Caco-2 (cell line): Measurements from ENCODE around the gene ABCC1. TPM values are rescaled to one million over a fixed set of nuclear protein-coding genes. Genes with fewer than 3 reads are reported as not detected.
"Not testable (repeated sequence)": the region's sequence is repeated elsewhere in the genome, so short reads cannot be mapped to it uniquely, and the experiment has no call there.

Experiments used
- BruUV-seq: library from RNA; stranded (reverse); fragments of 400-500 nt; replicated peaks from 2 replicates; lab custom pipeline; 2021; lab: Mats Ljungman, UMichigan
- CTCF ChIA-PET: fragments of 300-600 bp; sonication (Branson Sonifier 250); formaldehyde crosslinking; loops from one replicate; lab custom pipeline; 2022; ENCODE audit warnings: antibody characterized with exemption; lab: Charles Lee
- POLR2A ChIA-PET: fragments of 300-600 bp; sonication (Branson Sonifier 250); formaldehyde crosslinking; loops from one replicate; lab custom pipeline; 2022; ENCODE audit warnings: antibody characterized with exemption; lab: Charles Lee
- DNase-seq, 2 experiments: peaks; one replicate each; pipeline versions ENCODE4 v3.0.0 to v3.0.0-alpha.2; 2020 to 2022
- H3K27me3 ChIP-seq: replicated peaks from 2 replicates; pipeline ENCODE4 v1.6.0; 2011; ENCODE audit warnings: low read length; ENCODE audit not compliant: control insufficient read depth, insufficient read depth
- H3K36me3 ChIP-seq: 2 replicates; pipeline ENCODE4 v1.5.1; 2011; ENCODE audit warnings: low read length; ENCODE audit not compliant: control insufficient read depth, insufficient read depth
- H3K4me1 ChIP-seq: fragments of 250-450 bp; sonication (Bioruptor Pico); 2 replicates; pipeline ENCODE4 v1.5.1; 2020; ENCODE audit warnings: mild to moderate bottlenecking
- H3K4me3 ChIP-seq: 2 replicates; pipeline ENCODE4 v1.5.1; 2011; ENCODE audit warnings: low read depth, mild to moderate bottlenecking, control low read depth, low read length
- H3K9me3 ChIP-seq: fragments of 250-450 bp; sonication (Bioruptor Pico); 2 replicates; pipeline ENCODE4 v1.5.1; 2020; ENCODE audit warnings: mild to moderate bottlenecking, moderate library complexity
- H3K27ac Mint-ChIP-seq: one replicate; pipeline ENCODE4 v1.8.0; 2022; ENCODE audit warnings: mixed read lengths; ENCODE audit not compliant: unreplicated experiment
- H3K27me3 Mint-ChIP-seq: one replicate; pipeline ENCODE4 v1.8.0; 2022; ENCODE audit warnings: mixed read lengths; ENCODE audit not compliant: insufficient read depth, unreplicated experiment
- H3K36me3 Mint-ChIP-seq: one replicate; pipeline ENCODE4 v1.8.0; 2022; ENCODE audit warnings: mild to moderate bottlenecking, mixed read lengths; ENCODE audit not compliant: insufficient read depth, unreplicated experiment
- H3K4me1 Mint-ChIP-seq: one replicate; pipeline ENCODE4 v1.8.0; 2022; ENCODE audit warnings: low read depth, mixed read lengths; ENCODE audit not compliant: unreplicated experiment
- H3K4me3 Mint-ChIP-seq: one replicate; pipeline ENCODE4 v1.8.0; 2022; ENCODE audit warnings: mild to moderate bottlenecking, moderate library complexity, mixed read lengths; ENCODE audit not compliant: unreplicated experiment
- H3K9me3 Mint-ChIP-seq: one replicate; pipeline ENCODE4 v1.8.0; 2022; ENCODE audit warnings: mixed read lengths; ENCODE audit not compliant: unreplicated experiment
- CTCF ChIP-seq, 2 experiments: fragments of 200-600 bp in 1 of 2; IDR thresholded peaks; 1 replicate in 1 of 2; 2 replicates in 1 of 2; pipeline versions ENCODE4 v1.5.1 to v1.8.0; 2011 to 2022; ENCODE audit warnings: antibody characterized with exemption in 1 of 2, control low read depth in 1 of 2, inconsistent platforms in 1 of 2, low read depth in 1 of 2, low read length in 1 of 2, mild to moderate bottlenecking in 1 of 2, moderate library complexity in 1 of 2; ENCODE audit not compliant: insufficient read depth in 1 of 2, severe bottlenecking in 1 of 2, unreplicated experiment in 1 of 2
- intact Hi-C: fragments of 100-400 bp; cut with micrococcal nuclease; formaldehyde crosslinking; loops from one replicate; pipeline ENCODE4 v1.10.0; 2022; ENCODE audit not compliant: unreplicated experiment
- total RNA-seq: library from RNA; stranded (reverse); gene quantifications from 2 replicates; pipeline ENCODE4 v1.2.3, GENCODE V29; 2022

The ABCC1 gene
- total RNA-seq, 1 experiment from 2014 or later = 22.3 TPM

GRCh38 chr16:16175296-16175695 is 225.9 kb downstream of the ABCC1 start:
- intact Hi-C loops = no loop called here
- POLR2A ChIA-PET = no interaction called here

GRCh38 chr16:16176328-16176727 is 226.9 kb downstream of the ABCC1 start:
- Histone ChIP-seq H3K9me3 (no peaks in the 10 kb centered on the region), H3K4me3 (no peak overlapping the region), H3K36me3 (peaks cover 10% of the 10 kb centered on the region), H3K4me1 (no peaks in the 10 kb centered on the region), H3K27me3 (no peaks in the 10 kb centered on the region)
- Mint-ChIP-seq H3K36me3 (peaks cover 36% of the 10 kb centered on the region), H3K27me3 (no peaks in the 10 kb centered on the region), H3K9me3 (peaks cover 19% of the 10 kb centered on the region), H3K27ac (no peak overlapping the region), H3K4me1 (no peaks in the 10 kb centered on the region), H3K4me3 (no peak overlapping the region)
- DNase-seq = no peak
- intact Hi-C loops = no loop called here
- CTCF ChIA-PET = no interaction called here
- BruUV-seq = no TSS peak
- POLR2A ChIA-PET = no interaction called here
- no peak for TF ChIP-seq CTCF (IDR thresholded peaks at IDR 0.05; ENCODE audit: insufficient read depth in 1 of 2, low read depth in 1 of 2, low read length in 1 of 2, severe bottlenecking in 1 of 2, unreplicated experiment in 1 of 2)

More at GRCh38 chr16:16175296-16175695, 225.9 kb downstream of the ABCC1 start:
- Histone ChIP-seq H3K9me3 (no peaks in the 10 kb centered on the region), H3K27me3 (no peaks in the 10 kb centered on the region), H3K36me3 (peaks cover 10% of the 10 kb centered on the region), H3K4me3 (no peak overlapping the region), H3K4me1 (no peaks in the 10 kb centered on the region)
- Mint-ChIP-seq H3K36me3 (peaks cover 41% of the 10 kb centered on the region), H3K27ac (no peak overlapping the region), H3K4me3 (no peak overlapping the region), H3K9me3 (peaks cover 19% of the 10 kb centered on the region), H3K4me1 (no peaks in the 10 kb centered on the region), H3K27me3 (no peaks in the 10 kb centered on the region)
- CTCF ChIA-PET = no interaction called here
- BruUV-seq = no TSS peak
- no peak for DNase-seq
- TF ChIP-seq CTCF (IDR thresholded peaks at IDR 0.05; ENCODE audit: insufficient read depth in 1 of 2, low read depth in 1 of 2, low read length in 1 of 2, severe bottlenecking in 1 of 2, unreplicated experiment in 1 of 2) = no peak

GRCh38 chr16:16178455-16179162 is 229.2 kb downstream of the ABCC1 start:
- no peaks in the 10 kb centered on the region for H3K27me3 Mint-ChIP-seq
- Histone ChIP-seq H3K36me3 (peaks cover 8% of the 10 kb centered on the region), H3K4me3 (no peak overlapping the region), H3K9me3 (no peaks in the 10 kb centered on the region), H3K27me3 (no peaks in the 10 kb centered on the region), H3K4me1 (no peaks in the 10 kb centered on the region)
- peaks cover 19% of the 10 kb centered on the region for H3K9me3 Mint-ChIP-seq
- CTCF ChIA-PET = no interaction called here
- BruUV-seq = no TSS peak
- no peak overlapping the region for H3K4me3 Mint-ChIP-seq
- no peaks in the 10 kb centered on the region for H3K4me1 Mint-ChIP-seq
- intact Hi-C loops = no loop called here
- peaks cover 33% of the 10 kb centered on the region for H3K36me3 Mint-ChIP-seq
- POLR2A ChIA-PET = no interaction called here
- TF ChIP-seq CTCF (IDR thresholded peaks at IDR 0.05; ENCODE audit: insufficient read depth in 1 of 2, low read depth in 1 of 2, low read length in 1 of 2, severe bottlenecking in 1 of 2, unreplicated experiment in 1 of 2) = no peak
- no peak for DNase-seq
- no peak overlapping the region for H3K27ac Mint-ChIP-seq

GRCh38 chr16:16181748-16182147 is 232.3 kb downstream of the ABCC1 start:
- H3K9me3 Mint-ChIP-seq = peaks cover 19% of the 10 kb centered on the region
- BruUV-seq, H3K27me3 ChIP-seq, H3K9me3 ChIP-seq, H3K27ac Mint-ChIP-seq, H3K4me1 Mint-ChIP-seq, intact Hi-C loops, H3K4me3 ChIP-seq, H3K4me3 Mint-ChIP-seq, H3K4me1 ChIP-seq, H3K36me3 ChIP-seq, DNase-seq, CTCF ChIA-PET, H3K27me3 Mint-ChIP-seq: not testable (repeated sequence)
- POLR2A ChIA-PET = interaction anchor here (0.5 kb wide), 1 partner anchor 756 kb away, joined by 3 read pairs; no protein-coding TSS in a partner anchor
- H3K36me3 Mint-ChIP-seq = peaks cover 19% of the 10 kb centered on the region
